Chondrocyte (in vitro differentiated cells): Measurements from ENCODE around the gene ABTB1. TPM values are rescaled to one million over a fixed set of nuclear protein-coding genes. Genes with fewer than 3 reads are reported as not detected.
"Not testable (repeated sequence)": the region's sequence is repeated elsewhere in the genome, so short reads cannot be mapped to it uniquely, and the experiment has no call there.

Experiments used
- DNase-seq: peaks from one replicate; pipeline ENCODE4 v3.0.0; 2021; ENCODE audit warnings: mixed read lengths, low spot score
- H3K27ac Mint-ChIP-seq: one replicate; pipeline ENCODE4 v1.8.0; 2021; ENCODE audit warnings: mild to moderate bottlenecking, moderate library complexity, mixed read lengths; ENCODE audit not compliant: unreplicated experiment
- H3K27me3 Mint-ChIP-seq: 2 replicates; pipeline ENCODE4 v1.8.0; 2021; ENCODE audit warnings: low read depth, mixed read lengths
- H3K36me3 Mint-ChIP-seq: 2 replicates; pipeline ENCODE4 v1.8.0; 2021; ENCODE audit warnings: low read depth, mixed read lengths
- H3K4me1 Mint-ChIP-seq: 2 replicates; pipeline ENCODE4 v1.8.0; 2021; ENCODE audit warnings: low read depth, mild to moderate bottlenecking, mixed read lengths
- H3K4me3 Mint-ChIP-seq: one replicate; pipeline ENCODE4 v1.8.0; 2021; ENCODE audit warnings: mild to moderate bottlenecking, moderate library complexity, mixed read lengths; ENCODE audit not compliant: unreplicated experiment
- H3K9me3 Mint-ChIP-seq: 2 replicates; pipeline ENCODE4 v1.8.0; 2021; ENCODE audit warnings: low read depth, mixed read lengths
- CTCF ChIP-seq: fragments of 200-600 bp; sonication (generic); IDR thresholded peaks from 2 replicates; pipeline ENCODE4 v1.5.0; 2021; ENCODE audit warnings: antibody characterized with exemption, mild to moderate bottlenecking, moderate library complexity
- total RNA-seq: library from RNA; stranded (reverse); gene quantifications from 3 replicates; pipeline ENCODE4 v1.2.1, GENCODE V29; 2021

ABTB1 gene
- total RNA-seq, 1 donor from 2014 or later, result 26.7 TPM

- Mint-ChIP-seq H3K27ac (no peak overlapping the region), H3K36me3 (peaks cover 5% of the 10 kb centered on the region), H3K4me3 (no peak overlapping the region), H3K27me3 (no peaks in the 10 kb centered on the region), H3K9me3 (no peaks in the 10 kb centered on the region), H3K4me1 (peaks cover 14% of the 10 kb centered on the region)
- DNase-seq, result peak; percentile 59
- TF ChIP-seq CTCF, result no peak
Observed at GRCh38 chr3:127678611-127679533, 6.1 kb downstream of the ABTB1 start.

- Mint-ChIP-seq H3K36me3 (peaks cover 5% of the 10 kb centered on the region), H3K9me3 (no peaks in the 10 kb centered on the region), H3K4me1 (peaks cover 10% of the 10 kb centered on the region), H3K27ac (no peak overlapping the region), H3K4me3 (no peak overlapping the region), H3K27me3 (no peaks in the 10 kb centered on the region)
- DNase-seq, result peak; percentile 80
- peak; percentile 39 for TF ChIP-seq CTCF
Observed at GRCh38 chr3:127679534-127680145, 6.9 kb downstream of the ABTB1 start.

- peaks cover 5% of the 10 kb centered on the region for H3K36me3 Mint-ChIP-seq
- no peaks in the 10 kb centered on the region for H3K27me3 Mint-ChIP-seq
- no peaks in the 10 kb centered on the region for H3K9me3 Mint-ChIP-seq
- no peak for TF ChIP-seq CTCF
- no peak overlapping the region for H3K27ac Mint-ChIP-seq
- no peak overlapping the region for H3K4me3 Mint-ChIP-seq
- peak; percentile 94 for DNase-seq
- peaks cover 6% of the 10 kb centered on the region for H3K4me1 Mint-ChIP-seq
Observed at GRCh38 chr3:127680146-127680661, 7.5 kb downstream of the ABTB1 start.

- DNase-seq, result no peak
- H3K27ac Mint-ChIP-seq, result no peak overlapping the region
- no peak overlapping the region for H3K4me3 Mint-ChIP-seq
- peaks cover 5% of the 10 kb centered on the region for H3K36me3 Mint-ChIP-seq
- H3K27me3 Mint-ChIP-seq, result no peaks in the 10 kb centered on the region
- no peaks in the 10 kb centered on the region for H3K9me3 Mint-ChIP-seq
- peaks cover 6% of the 10 kb centered on the region for H3K4me1 Mint-ChIP-seq
- no peak for TF ChIP-seq CTCF
Observed at GRCh38 chr3:127680798-127681221, 8.1 kb downstream of the ABTB1 start.

GRCh38 chr3:127682175-127682554, 9.4 kb downstream of the ABTB1 start:
- DNase-seq, H3K36me3 Mint-ChIP-seq, H3K27ac Mint-ChIP-seq, H3K9me3 Mint-ChIP-seq, H3K4me3 Mint-ChIP-seq, H3K4me1 Mint-ChIP-seq, H3K27me3 Mint-ChIP-seq: not testable (repeated sequence)
